HG03095 (cell line): Measurements from ENCODE around the gene G6PC2.
"Not testable (repeated sequence)": the region's sequence is repeated elsewhere in the genome, so short reads cannot be mapped to it uniquely, and the experiment has no call there.

ENCODE experiments used
- ATAC-seq: cut with Tn5 transposase; IDR thresholded peaks from one replicate; pipeline ENCODE4 v1.9.1; 2021; ENCODE audit warnings: moderate library complexity; ENCODE audit not compliant: unreplicated experiment

Gene G6PC2

GRCh38 chr2:168903888-168904287 is 2.8 kb downstream of the G6PC2 start:
- ATAC-seq: no peak

DNA sequence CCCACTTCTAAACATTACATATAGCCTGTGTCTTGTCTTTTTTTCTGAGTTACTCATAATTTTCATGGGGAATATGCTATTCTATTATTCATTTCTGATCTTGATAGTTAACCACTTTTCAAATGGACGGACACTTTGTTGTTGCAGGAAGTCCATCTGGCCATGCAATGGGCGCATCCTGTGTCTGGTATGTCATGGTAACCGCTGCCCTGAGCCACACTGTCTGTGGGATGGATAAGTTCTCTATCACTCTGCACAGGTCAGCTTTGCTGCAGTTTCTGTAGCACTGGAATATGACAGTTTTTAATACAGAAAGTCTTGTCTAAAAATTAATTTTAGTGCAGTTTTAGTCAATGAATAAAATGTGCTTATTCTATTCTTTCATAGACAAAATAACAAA is 3.3 kb downstream of the G6PC2 start:
- no peak for ATAC-seq

DNA sequence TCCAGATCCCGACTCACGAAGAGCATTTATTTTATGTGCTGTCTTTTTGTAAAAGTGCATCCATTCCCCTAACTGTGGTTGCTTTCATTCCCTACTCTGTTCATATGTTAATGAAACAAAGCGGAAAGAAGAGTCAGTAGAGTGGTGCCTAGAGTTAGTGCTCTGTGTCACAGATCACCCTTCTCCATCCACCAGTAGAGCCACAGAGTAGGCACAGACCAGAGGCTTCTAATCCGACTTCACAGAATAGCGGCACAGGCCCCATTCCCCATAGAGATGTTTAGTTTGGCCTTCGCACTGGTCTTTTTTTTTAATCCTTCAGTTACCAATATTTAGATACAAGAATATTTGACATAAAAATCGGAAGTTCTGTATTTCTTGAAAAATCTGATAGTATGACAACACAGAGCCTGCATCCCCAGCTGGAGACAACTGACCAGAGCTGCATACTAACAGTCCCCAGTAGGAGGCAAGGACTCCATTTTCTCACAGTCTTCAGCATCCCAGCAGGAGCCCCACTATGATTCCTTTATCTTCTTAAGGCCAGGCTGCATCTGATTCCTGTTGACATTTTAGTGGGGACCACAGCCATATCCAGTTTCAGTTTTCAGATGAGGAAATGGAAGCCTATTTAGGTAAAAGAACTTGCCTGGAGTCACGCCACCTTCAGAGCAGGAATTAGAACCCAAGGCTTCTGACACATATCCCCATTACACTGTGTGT is 7.0 kb downstream of the G6PC2 start:
- no peak for ATAC-seq

- ATAC-seq: no peak
Observed at GRCh38 chr2:168910330-168910729, 9.2 kb downstream of the G6PC2 start.

- ATAC-seq: no peak
Observed at GRCh38 chr2:168912466-168912865, 11.4 kb downstream of the G6PC2 start.

DNA sequence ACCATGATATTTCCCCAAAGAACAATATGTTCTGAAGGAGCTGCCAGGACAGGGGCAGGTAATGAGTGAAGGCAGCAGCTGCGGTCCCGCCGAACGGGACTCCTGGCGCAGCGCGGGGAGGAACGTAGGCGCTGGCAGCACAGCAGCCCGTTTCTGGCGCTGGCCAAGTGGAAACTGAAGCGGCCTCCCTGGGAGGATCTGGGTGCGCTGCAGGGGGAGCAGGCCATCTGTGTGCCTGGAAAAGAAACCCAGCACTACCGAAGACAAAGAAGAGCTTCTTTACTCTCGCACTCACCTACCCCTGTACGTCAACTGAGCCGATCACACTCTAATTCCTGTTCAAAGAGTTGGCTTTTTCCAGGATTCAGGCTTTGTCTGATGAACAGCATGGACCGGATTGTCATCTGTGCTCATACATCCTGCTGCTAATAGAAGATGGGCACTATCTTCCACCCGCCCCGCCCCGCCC is 11.8 kb downstream of the G6PC2 start:
- no peak for ATAC-seq

- ATAC-seq: no peak
Observed at GRCh38 chr2:168913495-168913894, 12.4 kb downstream of the G6PC2 start.

- no peak for ATAC-seq
Observed at GRCh38 chr2:168915441-168916330, 14.6 kb downstream of the G6PC2 start.

DNA sequence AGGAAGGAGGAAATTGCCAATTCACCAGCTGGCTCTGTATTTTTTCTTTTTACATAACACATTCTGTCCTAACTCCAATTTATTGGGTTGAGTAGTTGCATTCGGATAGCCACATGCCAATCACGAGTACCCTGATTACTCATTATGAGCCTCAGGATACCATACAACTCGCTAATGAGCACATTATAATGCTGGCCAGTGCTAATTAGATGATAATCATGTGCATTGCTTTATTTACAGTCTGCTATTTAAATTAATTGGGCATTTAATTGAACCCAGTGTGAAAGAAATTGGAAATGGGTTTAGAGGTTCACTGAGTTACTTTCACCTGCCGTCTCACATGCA is 15.2 kb downstream of the G6PC2 start:
- no peak for ATAC-seq

DNA sequence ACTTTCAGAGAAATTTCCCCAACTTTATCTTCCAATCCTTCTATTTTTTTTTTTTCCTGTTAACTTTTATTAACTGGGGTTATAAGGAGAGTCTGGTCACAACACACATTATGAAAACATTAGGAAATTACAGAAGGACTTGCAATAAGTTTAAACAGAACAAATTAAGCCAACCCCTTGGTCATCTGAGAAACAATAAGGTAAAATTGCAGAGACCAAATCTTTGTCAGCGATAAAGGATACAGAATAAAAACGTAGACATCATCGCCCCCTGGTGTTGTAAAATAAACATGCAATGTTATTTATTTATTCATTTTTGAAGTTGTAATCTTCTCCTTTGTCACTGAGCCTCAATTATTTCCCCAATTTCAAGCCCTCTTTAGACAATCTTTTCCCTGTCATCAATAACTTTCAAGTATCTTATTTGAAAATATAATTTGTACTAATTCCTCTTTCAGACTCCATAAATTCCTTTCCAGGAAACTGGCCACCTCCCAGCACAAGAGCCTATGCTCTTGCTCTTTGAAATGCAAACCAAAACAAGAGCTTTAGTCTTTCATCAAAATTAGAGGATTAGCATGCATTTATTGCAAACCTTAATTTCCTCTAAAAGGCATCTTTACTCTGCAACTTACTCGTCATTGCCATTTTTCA is 19.5 kb downstream of the G6PC2 start:
- ATAC-seq: no peak

- no peak for ATAC-seq
Observed at GRCh38 chr2:168926621-168927386, 25.7 kb downstream of the G6PC2 start.

- no peak for ATAC-seq
Observed at GRCh38 chr2:168928113-168928831, 27.2 kb downstream of the G6PC2 start.

GRCh38 chr2:168929031-168929430 is 27.9 kb downstream of the G6PC2 start:
- no peak for ATAC-seq

GRCh38 chr2:168930242-168930641 is 29.2 kb downstream of the G6PC2 start:
- ATAC-seq: no peak

DNA sequence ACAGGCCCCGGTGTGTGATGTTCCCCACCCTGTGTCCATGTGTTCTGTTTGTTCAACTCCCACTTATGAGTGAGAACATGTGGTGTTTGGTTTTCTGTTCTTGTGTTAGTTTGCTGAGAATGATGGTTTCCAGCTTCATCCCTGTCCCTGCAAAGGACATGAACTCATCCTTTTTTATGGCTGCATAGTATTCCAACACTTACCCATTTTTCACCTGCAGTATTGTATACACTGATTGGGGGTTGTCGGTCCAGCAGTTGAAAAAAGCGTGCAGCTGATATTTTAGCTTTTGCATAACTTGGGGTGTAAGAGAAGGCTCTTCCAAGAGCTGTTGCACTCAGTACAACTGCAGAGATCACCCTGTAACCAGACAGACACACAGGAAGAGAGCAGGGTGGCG is 31.1 kb downstream of the G6PC2 start:
- not testable (repeated sequence) for ATAC-seq

- ATAC-seq: no peak
Observed at GRCh38 chr2:168934826-168935225, 33.7 kb downstream of the G6PC2 start.

GRCh38 chr2:168935810-168936581 is 34.9 kb downstream of the G6PC2 start:
- ATAC-seq: no peak

DNA sequence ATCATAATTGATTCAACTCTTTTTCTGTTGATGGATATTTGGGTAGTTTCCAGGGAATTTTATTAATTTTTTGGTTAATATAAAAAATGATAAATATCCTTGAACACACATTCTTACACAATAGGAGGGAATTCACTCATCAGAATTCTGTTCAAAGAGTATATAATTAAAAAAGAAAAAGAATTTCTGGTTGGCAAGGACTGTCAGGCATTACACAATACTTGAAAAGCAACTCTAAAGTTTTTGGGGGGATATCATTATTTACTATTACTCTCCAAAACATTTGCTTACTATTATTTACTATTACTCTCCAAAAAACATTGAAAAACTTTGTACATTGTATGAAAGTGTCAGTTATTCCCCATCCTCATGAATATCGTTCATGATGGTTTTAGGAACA is 38.0 kb downstream of the G6PC2 start:
- no peak for ATAC-seq

- ATAC-seq: peak; percentile 72
Observed at GRCh38 chr2:168939918-168940317, 38.8 kb downstream of the G6PC2 start.

- ATAC-seq: no peak
Observed at GRCh38 chr2:168941297-168941696, 40.2 kb downstream of the G6PC2 start.
